B cell (primary cell): ENCODE measurements around the gene TSEN34. TPM values are rescaled to one million over a fixed set of nuclear protein-coding genes. Genes with fewer than 3 reads are reported as not detected.
A peak's percentile ranks its signal among the peaks of the same experiment; 100 is the strongest.

Source experiments
- ATAC-seq: fragments of 200-7000 bp; cut with Tn5 transposase; one replicate; pipeline ENCODE4 v1.10.0; 2021; ENCODE audit warnings: low read depth, mild to moderate bottlenecking, moderate number of reproducible peaks, moderate library complexity
- CTCF ChIA-PET: fragments of 350-600 bp; sonication (Branson Sonifier 250); formaldehyde crosslinking; loops from one replicate; lab custom pipeline; 2021; ENCODE audit warnings: antibody characterized with exemption, inconsistent platforms; lab: Charles Lee
- POLR2A ChIA-PET: fragments of 350-600 bp; sonication (Branson Sonifier 250); formaldehyde crosslinking; loops from one replicate; lab custom pipeline; 2021; ENCODE audit warnings: antibody characterized with exemption; lab: Charles Lee
- DNase-seq: peaks from one replicate; pipeline ENCODE4 v3.0.0; 2013
- H2AFZ ChIP-seq: 2 replicates; pipeline ENCODE4 v1.6.1; 2012; ENCODE audit warnings: mild to moderate bottlenecking, low read depth, low read length; ENCODE audit not compliant: insufficient read depth, poor library complexity, severe bottlenecking
- H3K27ac ChIP-seq, 2 donors: 1 replicate in 1 of 2; 2 replicates in 1 of 2; pipeline ENCODE4 v1.5.1; 2012 to 2013; ENCODE audit warnings: low read length in 2 of 2, mild to moderate bottlenecking in 2 of 2, moderate library complexity in 1 of 2
- H3K27me3 ChIP-seq, 4 experiments: fragments of 200-600 bp in 1 of 4; sonication (generic) in 1 of 4; replicated peaks in 1 of 4; 1 replicate in 2 of 4; 2 replicates in 2 of 4; pipeline versions ENCODE4 v1.6.1 to v1.7.0; 2013 to 2016; ENCODE audit warnings: low read length in 3 of 4, mild to moderate bottlenecking in 2 of 4, mixed read lengths in 1 of 4, moderate library complexity in 1 of 4; ENCODE audit not compliant: insufficient read depth in 4 of 4, control insufficient read depth in 3 of 4; ENCODE audit errors: control extremely low read depth in 1 of 4
- H3K36me3 ChIP-seq, 2 experiments: replicated peaks in 1 of 2; 1 replicate in 1 of 2; 2 replicates in 1 of 2; pipeline versions ENCODE4 v1.6.1 to v1.7.1; 2013; ENCODE audit warnings: low read length in 1 of 2; ENCODE audit not compliant: insufficient read depth in 2 of 2, control insufficient read depth in 1 of 2; ENCODE audit errors: control extremely low read depth in 1 of 2, extremely low read depth in 1 of 2
- H3K4me1 ChIP-seq, 2 donors: fragments of 200-600 bp in 1 of 2; sonication (generic) in 1 of 2; 1 replicate in 1 of 2; 2 replicates in 1 of 2; pipeline versions ENCODE4 v1.5.1 to v1.6.1; 2013 to 2017; ENCODE audit warnings: low read length in 2 of 2; ENCODE audit not compliant: control insufficient read depth in 2 of 2, insufficient read depth in 2 of 2
- H3K4me2 ChIP-seq: replicated peaks from 2 replicates; pipeline ENCODE3; 2012; ENCODE audit warnings: mild to moderate bottlenecking, low read depth, low read length; ENCODE audit not compliant: poor library complexity, severe bottlenecking
- H3K4me3 ChIP-seq, 5 experiments: fragments of 200-600 bp in 1 of 5; sonication (generic) in 1 of 5; 1 replicate in 3 of 5; 2 replicates in 2 of 5; pipeline versions ENCODE4 v1.5.1 to v1.7.0; 2011 to 2016; ENCODE audit warnings: low read length in 4 of 5, mild to moderate bottlenecking in 4 of 5, low read depth in 2 of 5, control low read depth in 1 of 5, moderate library complexity in 1 of 5; ENCODE audit not compliant: insufficient read depth in 1 of 5; ENCODE audit errors: control extremely low read depth in 1 of 5, extremely low read depth in 1 of 5
- H3K79me2 ChIP-seq: fragments of 200-600 bp; sonication (generic); one replicate; pipeline ENCODE4 v1.6.0; 2016; ENCODE audit warnings: low read length; ENCODE audit not compliant: control insufficient read depth, insufficient read depth
- H3K9ac ChIP-seq: fragments of 200-600 bp; sonication (generic); 2 replicates; pipeline ENCODE4 v1.6.1; 2017; ENCODE audit warnings: mild to moderate bottlenecking, low read length, moderate library complexity
- H3K9me3 ChIP-seq, 3 donors: one replicate each; pipeline versions ENCODE4 v1.6.1 to v1.7.1; 2013; ENCODE audit warnings: low read length in 2 of 3; ENCODE audit not compliant: control insufficient read depth in 2 of 3, insufficient read depth in 1 of 3; ENCODE audit errors: control extremely low read depth in 1 of 3
- H4K20me1 ChIP-seq: 2 replicates; pipeline ENCODE4 v1.6.0; 2012; ENCODE audit warnings: mild to moderate bottlenecking, low read length; ENCODE audit not compliant: insufficient read depth, control insufficient read depth, poor library complexity, severe bottlenecking
- H3K27ac Mint-ChIP-seq: one replicate; pipeline ENCODE4 v1.8.0; 2021; ENCODE audit warnings: mixed read lengths
- H3K27me3 Mint-ChIP-seq: one replicate; pipeline ENCODE4 v1.8.0; 2021; ENCODE audit warnings: mixed read lengths
- H3K4me1 Mint-ChIP-seq: one replicate; pipeline ENCODE4 v1.8.0; 2021; ENCODE audit warnings: mixed read lengths
- H3K4me3 Mint-ChIP-seq: one replicate; pipeline ENCODE4 v1.8.0; 2021; ENCODE audit warnings: mixed read lengths
- H3K9me3 Mint-ChIP-seq: one replicate; pipeline ENCODE4 v1.8.0; 2022; ENCODE audit warnings: mixed read lengths; ENCODE audit not compliant: insufficient read depth
- EZH2 ChIP-seq: IDR thresholded peaks from 2 replicates; pipeline ENCODE4 v1.6.1; 2012; ENCODE audit warnings: borderline replicate concordance, low read depth, mild to moderate bottlenecking, moderate library complexity, low read length; ENCODE audit not compliant: insufficient read depth, poor library complexity, severe bottlenecking
- WGBS: methylation state at CpG from one replicate; pipeline ENCODE4 v1.1.5; 2013; ENCODE audit warnings: missing lambda C conversion rate; ENCODE audit not compliant: insufficient coverage; 5-methylcytosine and 5-hydroxymethylcytosine counted together
- intact Hi-C: fragments of 100-400 bp; cut with micrococcal nuclease; formaldehyde crosslinking; loops from one replicate; pipeline ENCODE4 v1.10.0; 2022
- polyA plus RNA-seq: library from polyadenylated mRNA; depleted of rRNA; stranded (reverse); fragments of >200 nt; gene quantifications from 2 replicates; pipeline ENCODE4 v1.2.3, GENCODE V29; 2012
- total RNA-seq, 2 donors: library from RNA; stranded (reverse); fragments of 120-200 nt in 1 of 2; gene quantifications; 1 replicate in 1 of 2; 2 replicates in 1 of 2; pipeline versions ENCODE4 v1.2.3 to v1.2.4, GENCODE V29; 2013 to 2022
- TF ChIP-seq, protein P1 (sequence below): fragments of 200-600 bp; IDR thresholded peaks from one replicate; pipeline ENCODE4 v1.8.0; 2022; ENCODE audit warnings: antibody characterized with exemption, mild to moderate bottlenecking

Gene TSEN34
- total and polyA plus RNA-seq, 2 donors (not counting 1 experiment from before 2014, with no cell fraction given): 17.6 to 25.1 TPM

DNA sequence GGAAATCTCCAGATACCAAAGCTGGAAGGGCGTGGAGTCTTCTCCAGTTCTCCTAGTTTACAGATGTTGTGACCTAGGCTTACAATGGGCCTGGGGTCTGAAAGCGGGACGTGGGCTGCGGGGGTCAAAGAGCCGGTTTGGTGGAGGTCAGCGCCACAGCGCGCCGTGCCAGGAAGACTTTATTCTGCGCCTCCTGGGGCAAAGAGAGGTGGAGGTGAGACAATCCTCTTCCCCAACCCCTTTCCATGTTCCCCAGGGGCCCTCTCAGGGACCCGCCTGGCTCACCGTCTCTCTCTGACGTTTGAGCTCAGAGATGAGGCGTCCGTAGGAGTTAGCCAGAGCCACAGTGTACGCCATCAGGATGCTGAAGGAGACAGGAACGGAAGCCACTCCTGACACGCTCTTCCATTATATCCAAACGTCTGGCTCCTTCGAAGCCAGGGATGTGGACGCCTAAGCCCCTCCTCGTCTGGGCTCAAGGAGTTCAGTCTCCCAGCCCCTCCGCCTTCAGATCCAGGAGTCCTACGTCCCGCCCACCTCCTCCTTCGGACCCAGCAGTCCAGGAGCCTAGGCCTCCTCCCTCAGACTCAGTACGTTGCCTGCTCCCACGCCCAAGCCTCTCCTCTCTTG lies 30.8 kb upstream of the TSEN34 start:
- peaks cover 0 to 12% (median 0%) of the 10 kb centered on the region in 3 donors for H3K9me3 ChIP-seq
- H3K4me1 ChIP-seq: peaks cover 37 to 50% of the 10 kb centered on the region in 2 donors
- peaks cover 0 to 14% (median 7%) of the 10 kb centered on the region in 4 experiments for H3K27me3 ChIP-seq
- peak overlapping the region; percentile 100 for H3K27ac Mint-ChIP-seq
- peaks cover 33% of the 10 kb centered on the region for H4K20me1 ChIP-seq
- H3K4me3 ChIP-seq: peak overlapping the region; percentile 42 to 90 (median 59)
- peak overlapping the region; percentile 72 for H3K9ac ChIP-seq
- 10% methylated on average over 23 of the region's 28 CpGs for WGBS
- no peak for TF ChIP-seq EZH2
- TF ChIP-seq, protein P1, sequence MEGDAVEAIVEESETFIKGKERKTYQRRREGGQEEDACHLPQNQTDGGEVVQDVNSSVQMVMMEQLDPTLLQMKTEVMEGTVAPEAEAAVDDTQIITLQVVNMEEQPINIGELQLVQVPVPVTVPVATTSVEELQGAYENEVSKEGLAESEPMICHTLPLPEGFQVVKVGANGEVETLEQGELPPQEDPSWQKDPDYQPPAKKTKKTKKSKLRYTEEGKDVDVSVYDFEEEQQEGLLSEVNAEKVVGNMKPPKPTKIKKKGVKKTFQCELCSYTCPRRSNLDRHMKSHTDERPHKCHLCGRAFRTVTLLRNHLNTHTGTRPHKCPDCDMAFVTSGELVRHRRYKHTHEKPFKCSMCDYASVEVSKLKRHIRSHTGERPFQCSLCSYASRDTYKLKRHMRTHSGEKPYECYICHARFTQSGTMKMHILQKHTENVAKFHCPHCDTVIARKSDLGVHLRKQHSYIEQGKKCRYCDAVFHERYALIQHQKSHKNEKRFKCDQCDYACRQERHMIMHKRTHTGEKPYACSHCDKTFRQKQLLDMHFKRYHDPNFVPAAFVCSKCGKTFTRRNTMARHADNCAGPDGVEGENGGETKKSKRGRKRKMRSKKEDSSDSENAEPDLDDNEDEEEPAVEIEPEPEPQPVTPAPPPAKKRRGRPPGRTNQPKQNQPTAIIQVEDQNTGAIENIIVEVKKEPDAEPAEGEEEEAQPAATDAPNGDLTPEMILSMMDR: no peak
- ChIA-PET POLR2A (interaction anchor here (0.6 to 2.7 kb wide), 7 partner anchors 23 to 1179 kb away, joined by 3 to 24 read pairs (median 6); partner anchors contain the start of genes CNOT3, KMT5C, MBOAT7 and PRPF31), CTCF (interaction anchor here (0.6 to 1.9 kb wide), 9 partner anchors 7 to 137 kb away, joined by 3 to 8 read pairs (median 5); partner anchors contain the start of genes CNOT3, MBOAT7 and TSEN34)
- H3K9me3 Mint-ChIP-seq: no peaks in the 10 kb centered on the region
- H3K27me3 Mint-ChIP-seq: peaks cover 12% of the 10 kb centered on the region
- H3K79me2 ChIP-seq: peaks cover 27% of the 10 kb centered on the region
- no peak for ATAC-seq
- H3K4me2 ChIP-seq: peak overlapping the region; percentile 97
- intact Hi-C loops: no loop called here
- peaks cover 2 to 33% of the 10 kb centered on the region in 2 experiments for H3K36me3 ChIP-seq
- H3K4me3 Mint-ChIP-seq: peak overlapping the region; percentile 100
- DNase-seq: no peak
- peak overlapping the region; percentile 98 for H2AFZ ChIP-seq
- H3K4me1 Mint-ChIP-seq: peaks cover 48% of the 10 kb centered on the region
- peak overlapping the region; percentile 75 to 82 for H3K27ac ChIP-seq

DNA sequence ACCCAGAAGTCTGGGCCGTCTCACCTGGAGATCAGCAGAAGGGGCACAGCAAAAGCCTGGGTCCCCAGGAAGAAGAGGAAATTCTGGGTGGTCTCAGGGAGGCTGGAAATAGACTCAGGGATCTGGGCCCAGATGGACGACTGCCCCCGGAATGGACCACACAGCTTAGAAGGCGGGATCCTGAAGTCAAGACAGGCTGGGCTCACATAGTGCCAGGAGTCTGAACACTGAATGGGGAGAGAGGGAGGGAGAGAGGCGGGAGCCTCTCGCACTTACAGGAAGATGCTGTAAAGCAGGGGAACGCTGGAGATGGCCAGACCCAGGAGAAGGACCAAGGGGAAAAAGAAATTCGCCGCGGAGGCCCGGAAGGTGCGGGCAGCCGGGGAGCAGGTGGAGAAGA lies 30.3 kb upstream of the TSEN34 start:
- Histone ChIP-seq H3K79me2 (peaks cover 27% of the 10 kb centered on the region), H3K4me1 (peaks cover 37 to 50% of the 10 kb centered on the region in 2 donors), H3K9ac (peak overlapping the region; percentile 72), H2AFZ (peak overlapping the region; percentile 98), H3K27ac (peak overlapping the region in 1 of 2 donors; percentile 82), H3K27me3 (peaks cover 0 to 19% (median 11%) of the 10 kb centered on the region in 4 experiments), H3K36me3 (peaks cover 2 to 27% of the 10 kb centered on the region in 2 experiments), H3K4me3 (no peak overlapping the region), H3K4me2 (peak overlapping the region; percentile 97), H3K9me3 (peaks cover 0 to 18% (median 0%) of the 10 kb centered on the region in 3 donors), H4K20me1 (peaks cover 27% of the 10 kb centered on the region)
- 76% methylated on average over 12 of the region's 13 CpGs for WGBS
- Mint-ChIP-seq H3K27ac (peak overlapping the region; percentile 100), H3K4me3 (peak overlapping the region; percentile 100), H3K27me3 (peaks cover 18% of the 10 kb centered on the region), H3K9me3 (no peaks in the 10 kb centered on the region), H3K4me1 (peaks cover 48% of the 10 kb centered on the region)
- DNase-seq: no peak
- TF ChIP-seq EZH2: no peak
- TF ChIP-seq, protein P1: no peak
- ChIA-PET CTCF (interaction anchor here (0.6 to 1.9 kb wide), 3 partner anchors 24 to 136 kb away, joined by 3 to 5 read pairs (median 5); partner anchors contain the start of gene CNOT3), POLR2A (interaction anchor here (0.6 to 2.7 kb wide), 5 partner anchors 24 to 1459 kb away, joined by 3 to 24 read pairs (median 6); partner anchors contain the start of genes CNOT3, MBOAT7, RPS9 and TSEN34)
- intact Hi-C loops: no loop called here
- no peak for ATAC-seq
